Brain microvascular endothelial cell (primary cell): ENCODE results near the gene OLIG2.
A peak's percentile ranks its signal among the peaks of the same experiment; 100 is the strongest.

Experiments used
- DNase-seq: peaks from one replicate; pipeline ENCODE4 v3.0.0-alpha.2; 2020
- H3K27ac ChIP-seq: fragments of 250-450 bp; sonication (Bioruptor Pico); 2 replicates; pipeline ENCODE4 v1.5.1; 2020; ENCODE audit warnings: mild to moderate bottlenecking, moderate library complexity
- H3K27me3 ChIP-seq: fragments of 250-450 bp; sonication (Bioruptor Pico); replicated peaks from 2 replicates; pipeline ENCODE4 v1.5.1; 2020; ENCODE audit warnings: mild to moderate bottlenecking
- H3K36me3 ChIP-seq: fragments of 250-450 bp; sonication (Bioruptor Pico); replicated peaks from 2 replicates; pipeline ENCODE4 v1.5.1; 2020; ENCODE audit warnings: mild to moderate bottlenecking
- H3K4me3 ChIP-seq: 2 replicates; pipeline ENCODE4 v1.5.1; 2011; ENCODE audit warnings: low read depth, mild to moderate bottlenecking, control low read depth, low read length, moderate library complexity
- CTCF ChIP-seq: IDR thresholded peaks from 2 replicates; pipeline ENCODE4 v1.5.1; 2011; ENCODE audit warnings: low read depth, mild to moderate bottlenecking, moderate library complexity, low read length, control low read depth, inconsistent platforms; ENCODE audit errors: missing control alignments
- in situ Hi-C: cut with HindIII; loops from 2 replicates; pipeline ENCODE4 v1.10.0; 2017; ENCODE audit warnings: low sequenced_read_pairs, low pct_ligation_motif_present

The OLIG2 gene

GRCh38 chr21:33008333-33009051 lies 17.2 kb upstream of the OLIG2 start:
- DNase-seq: no peak
- in situ Hi-C loops: no loop called here
- H3K27ac ChIP-seq: no peak overlapping the region
- no peak overlapping the region for H3K4me3 ChIP-seq
- H3K27me3 ChIP-seq: no peaks in the 10 kb centered on the region
- TF ChIP-seq CTCF: no peak
- no peaks in the 10 kb centered on the region for H3K36me3 ChIP-seq

- DNase-seq: no peak
- Histone ChIP-seq H3K36me3 (no peaks in the 10 kb centered on the region), H3K27ac (no peak overlapping the region), H3K4me3 (no peak overlapping the region), H3K27me3 (peaks cover 11% of the 10 kb centered on the region)
- in situ Hi-C loops: no loop called here
- TF ChIP-seq CTCF: no peak
Measured at GRCh38 chr21:33010931-33011330, 14.8 kb upstream of the OLIG2 start.

GRCh38 chr21:33011462-33011861 lies 14.3 kb upstream of the OLIG2 start:
- in situ Hi-C loops: no loop called here
- no peak overlapping the region for H3K4me3 ChIP-seq
- H3K27ac ChIP-seq: no peak overlapping the region
- H3K27me3 ChIP-seq: peaks cover 12% of the 10 kb centered on the region
- TF ChIP-seq CTCF: no peak
- peak; percentile 25 for DNase-seq
- no peaks in the 10 kb centered on the region for H3K36me3 ChIP-seq

- no peaks in the 10 kb centered on the region for H3K36me3 ChIP-seq
- in situ Hi-C loops: no loop called here
- H3K4me3 ChIP-seq: no peak overlapping the region
- TF ChIP-seq CTCF: no peak
- H3K27me3 ChIP-seq: peaks cover 23% of the 10 kb centered on the region
- H3K27ac ChIP-seq: no peak overlapping the region
- no peak for DNase-seq
Measured at GRCh38 chr21:33013626-33014025, 12.1 kb upstream of the OLIG2 start.

- H3K36me3 ChIP-seq: no peaks in the 10 kb centered on the region
- in situ Hi-C loops: no loop called here
- H3K4me3 ChIP-seq: no peak overlapping the region
- no peak for DNase-seq
- TF ChIP-seq CTCF: no peak
- peaks cover 28% of the 10 kb centered on the region for H3K27me3 ChIP-seq
- no peak overlapping the region for H3K27ac ChIP-seq
Measured at GRCh38 chr21:33014331-33014730, 11.4 kb upstream of the OLIG2 start.

- no peak overlapping the region for H3K4me3 ChIP-seq
- in situ Hi-C loops: no loop called here
- peaks cover 36% of the 10 kb centered on the region for H3K27me3 ChIP-seq
- no peak for TF ChIP-seq CTCF
- H3K36me3 ChIP-seq: no peaks in the 10 kb centered on the region
- no peak overlapping the region for H3K27ac ChIP-seq
- no peak for DNase-seq
Measured at GRCh38 chr21:33015096-33015495, 10.6 kb upstream of the OLIG2 start.
